B cell (primary cell): ENCODE measurements around the gene PRRT1. TPM values are rescaled to one million over a fixed set of nuclear protein-coding genes. Genes with fewer than 3 reads are reported as not detected.

Experiments used
- ATAC-seq: fragments of 200-7000 bp; cut with Tn5 transposase; one replicate; pipeline ENCODE4 v1.10.0; 2021; ENCODE audit warnings: low read depth, mild to moderate bottlenecking, moderate number of reproducible peaks, moderate library complexity
- CTCF ChIA-PET: fragments of 350-600 bp; sonication (Branson Sonifier 250); formaldehyde crosslinking; loops from one replicate; lab custom pipeline; 2021; ENCODE audit warnings: antibody characterized with exemption, inconsistent platforms; lab: Charles Lee
- POLR2A ChIA-PET: fragments of 350-600 bp; sonication (Branson Sonifier 250); formaldehyde crosslinking; loops from one replicate; lab custom pipeline; 2021; ENCODE audit warnings: antibody characterized with exemption; lab: Charles Lee
- DNase-seq: peaks from one replicate; pipeline ENCODE4 v3.0.0; 2013
- H2AFZ ChIP-seq: 2 replicates; pipeline ENCODE4 v1.6.1; 2012; ENCODE audit warnings: mild to moderate bottlenecking, low read depth, low read length; ENCODE audit not compliant: insufficient read depth, poor library complexity, severe bottlenecking
- H3K27ac ChIP-seq, 2 donors: 1 replicate in 1 of 2; 2 replicates in 1 of 2; pipeline ENCODE4 v1.5.1; 2012 to 2013; ENCODE audit warnings: low read length in 2 of 2, mild to moderate bottlenecking in 2 of 2, moderate library complexity in 1 of 2
- H3K27me3 ChIP-seq, 4 experiments: fragments of 200-600 bp in 1 of 4; sonication (generic) in 1 of 4; replicated peaks in 1 of 4; 1 replicate in 2 of 4; 2 replicates in 2 of 4; pipeline versions ENCODE4 v1.6.1 to v1.7.0; 2013 to 2016; ENCODE audit warnings: low read length in 3 of 4, mild to moderate bottlenecking in 2 of 4, mixed read lengths in 1 of 4, moderate library complexity in 1 of 4; ENCODE audit not compliant: insufficient read depth in 4 of 4, control insufficient read depth in 3 of 4; ENCODE audit errors: control extremely low read depth in 1 of 4
- H3K36me3 ChIP-seq, 2 experiments: replicated peaks in 1 of 2; 1 replicate in 1 of 2; 2 replicates in 1 of 2; pipeline versions ENCODE4 v1.6.1 to v1.7.1; 2013; ENCODE audit warnings: low read length in 1 of 2; ENCODE audit not compliant: insufficient read depth in 2 of 2, control insufficient read depth in 1 of 2; ENCODE audit errors: control extremely low read depth in 1 of 2, extremely low read depth in 1 of 2
- H3K4me1 ChIP-seq, 2 donors: fragments of 200-600 bp in 1 of 2; sonication (generic) in 1 of 2; 1 replicate in 1 of 2; 2 replicates in 1 of 2; pipeline versions ENCODE4 v1.5.1 to v1.6.1; 2013 to 2017; ENCODE audit warnings: low read length in 2 of 2; ENCODE audit not compliant: control insufficient read depth in 2 of 2, insufficient read depth in 2 of 2
- H3K4me2 ChIP-seq: replicated peaks from 2 replicates; pipeline ENCODE3; 2012; ENCODE audit warnings: mild to moderate bottlenecking, low read depth, low read length; ENCODE audit not compliant: poor library complexity, severe bottlenecking
- H3K4me3 ChIP-seq, 5 experiments: fragments of 200-600 bp in 1 of 5; sonication (generic) in 1 of 5; 1 replicate in 3 of 5; 2 replicates in 2 of 5; pipeline versions ENCODE4 v1.5.1 to v1.7.0; 2011 to 2016; ENCODE audit warnings: low read length in 4 of 5, mild to moderate bottlenecking in 4 of 5, low read depth in 2 of 5, control low read depth in 1 of 5, moderate library complexity in 1 of 5; ENCODE audit not compliant: insufficient read depth in 1 of 5; ENCODE audit errors: control extremely low read depth in 1 of 5, extremely low read depth in 1 of 5
- H3K79me2 ChIP-seq: fragments of 200-600 bp; sonication (generic); one replicate; pipeline ENCODE4 v1.6.0; 2016; ENCODE audit warnings: low read length; ENCODE audit not compliant: control insufficient read depth, insufficient read depth
- H3K9ac ChIP-seq: fragments of 200-600 bp; sonication (generic); 2 replicates; pipeline ENCODE4 v1.6.1; 2017; ENCODE audit warnings: mild to moderate bottlenecking, low read length, moderate library complexity
- H3K9me3 ChIP-seq, 3 donors: one replicate each; pipeline versions ENCODE4 v1.6.1 to v1.7.1; 2013; ENCODE audit warnings: low read length in 2 of 3; ENCODE audit not compliant: control insufficient read depth in 2 of 3, insufficient read depth in 1 of 3; ENCODE audit errors: control extremely low read depth in 1 of 3
- H4K20me1 ChIP-seq: 2 replicates; pipeline ENCODE4 v1.6.0; 2012; ENCODE audit warnings: mild to moderate bottlenecking, low read length; ENCODE audit not compliant: insufficient read depth, control insufficient read depth, poor library complexity, severe bottlenecking
- H3K27ac Mint-ChIP-seq: one replicate; pipeline ENCODE4 v1.8.0; 2021; ENCODE audit warnings: mixed read lengths
- H3K27me3 Mint-ChIP-seq: one replicate; pipeline ENCODE4 v1.8.0; 2021; ENCODE audit warnings: mixed read lengths
- H3K4me1 Mint-ChIP-seq: one replicate; pipeline ENCODE4 v1.8.0; 2021; ENCODE audit warnings: mixed read lengths
- H3K4me3 Mint-ChIP-seq: one replicate; pipeline ENCODE4 v1.8.0; 2021; ENCODE audit warnings: mixed read lengths
- H3K9me3 Mint-ChIP-seq: one replicate; pipeline ENCODE4 v1.8.0; 2022; ENCODE audit warnings: mixed read lengths; ENCODE audit not compliant: insufficient read depth
- EZH2 ChIP-seq: IDR thresholded peaks from 2 replicates; pipeline ENCODE4 v1.6.1; 2012; ENCODE audit warnings: borderline replicate concordance, low read depth, mild to moderate bottlenecking, moderate library complexity, low read length; ENCODE audit not compliant: insufficient read depth, poor library complexity, severe bottlenecking
- WGBS: methylation state at CpG from one replicate; pipeline ENCODE4 v1.1.5; 2013; ENCODE audit warnings: missing lambda C conversion rate; ENCODE audit not compliant: insufficient coverage; 5-methylcytosine and 5-hydroxymethylcytosine counted together
- intact Hi-C: fragments of 100-400 bp; cut with micrococcal nuclease; formaldehyde crosslinking; loops from one replicate; pipeline ENCODE4 v1.10.0; 2022
- polyA plus RNA-seq: library from polyadenylated mRNA; depleted of rRNA; stranded (reverse); fragments of >200 nt; gene quantifications from 2 replicates; pipeline ENCODE4 v1.2.3, GENCODE V29; 2012
- total RNA-seq, 2 donors: library from RNA; stranded (reverse); fragments of 120-200 nt in 1 of 2; gene quantifications; 1 replicate in 1 of 2; 2 replicates in 1 of 2; pipeline versions ENCODE4 v1.2.3 to v1.2.4, GENCODE V29; 2013 to 2022
- TF ChIP-seq, protein P1 (sequence below): fragments of 200-600 bp; IDR thresholded peaks from one replicate; pipeline ENCODE4 v1.8.0; 2022; ENCODE audit warnings: antibody characterized with exemption, mild to moderate bottlenecking

The PRRT1 gene
- total and polyA plus RNA-seq, 2 donors (not counting 1 experiment from before 2014, with no cell fraction given) = not detected

DNA sequence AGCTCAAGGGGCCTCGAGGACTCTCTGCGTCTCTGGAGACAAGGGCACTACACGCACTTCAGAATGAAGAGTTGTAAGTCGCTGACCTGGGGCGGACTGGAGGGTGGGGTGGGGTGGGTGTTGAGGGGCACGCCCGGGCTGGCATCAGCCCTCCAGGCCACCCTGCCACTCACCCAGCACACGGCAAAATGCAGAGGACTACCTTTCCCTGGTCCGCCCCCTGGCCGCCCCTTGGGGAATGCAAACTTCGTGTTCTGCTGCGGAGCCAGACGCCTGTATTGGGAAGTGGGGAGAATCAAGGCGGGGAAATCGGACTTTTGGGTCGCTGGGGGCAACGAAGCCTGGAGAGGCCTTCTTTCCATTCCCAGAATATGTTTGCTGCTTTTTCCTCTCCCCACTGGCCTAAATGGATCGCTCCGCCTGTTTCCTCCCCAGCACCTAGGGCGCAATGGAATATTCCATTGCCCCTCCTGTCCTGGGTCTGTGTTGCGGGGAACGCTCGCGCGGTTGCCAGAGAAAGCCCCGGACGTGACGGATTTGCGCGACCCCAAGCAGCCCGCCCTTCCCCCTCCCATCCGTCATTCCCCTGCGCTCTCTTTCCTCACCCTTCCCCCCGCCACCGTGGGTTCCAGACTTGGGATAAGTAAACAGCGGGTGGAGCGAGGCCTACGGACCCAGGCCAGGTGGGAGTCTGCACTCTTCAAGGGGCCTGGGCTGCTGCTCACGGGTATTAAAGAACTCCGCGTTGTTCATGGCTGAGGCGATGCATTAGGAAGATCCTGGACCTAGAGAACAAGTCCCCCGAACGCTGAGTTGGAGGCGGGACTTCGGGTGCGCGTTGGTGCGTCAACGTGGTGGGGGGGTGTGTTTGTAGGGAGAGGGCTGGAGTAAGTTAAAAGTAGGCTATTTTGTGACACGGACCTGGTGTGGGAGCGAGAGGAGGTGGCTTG lies 2.1 kb upstream of the PRRT1 start, which contains the start of gene PPT2:
PPT2 (plus strand) TSS at position 578 of the 950 bp plus-strand sequence. CDS start 454 bp downstream, outside the sequence.
- ChIA-PET CTCF (interaction anchor here (0.6 to 1.3 kb wide), 10 partner anchors 22 to 1194 kb away, joined by 3 to 11 read pairs (median 4); partner anchors contain the start of genes AGPAT1, FKBPL and GPSM3), POLR2A (interaction anchor here (0.6 to 1.3 kb wide), 4 partner anchors 24 to 1536 kb away, joined by 3 to 6 read pairs (median 5); partner anchors contain the start of genes MRPS18B and PBX2)
- H3K27ac ChIP-seq = no peak within 1 kb of the TSS
- H4K20me1 ChIP-seq = no peaks in the 10 kb centered on the region
- peaks cover 27 to 34% of the 10 kb centered on the region in 2 donors for H3K4me1 ChIP-seq
- H3K79me2 ChIP-seq = no peaks in the 10 kb centered on the region
- H3K4me3 ChIP-seq = peak within 1 kb of the TSS; percentile 59 to 75 (median 68)
- no peaks in the 10 kb centered on the region for H3K36me3 ChIP-seq
- peak within 1 kb of the TSS; percentile 89 for H3K4me2 ChIP-seq
- WGBS = 2% methylated on average over 38 of the region's 52 CpGs
- peak; percentile 65 for DNase-seq
- intact Hi-C loops = loop anchor here (1.0 to 10.0 kb wide), 7 partner anchors 24 to 607 kb away; partner anchors contain the start of genes ATP6V1G2, FKBPL, NFKBIL1 and RNF5
- Mint-ChIP-seq H3K27ac (peak within 1 kb of the TSS; percentile 58), H3K4me3 (peak within 1 kb of the TSS; percentile 99), H3K9me3 (no peaks in the 10 kb centered on the region), H3K27me3 (peaks cover 35% of the 10 kb centered on the region), H3K4me1 (peaks cover 48% of the 10 kb centered on the region)
- H3K9ac ChIP-seq = peak within 1 kb of the TSS; percentile 69
- TF ChIP-seq, protein P1, sequence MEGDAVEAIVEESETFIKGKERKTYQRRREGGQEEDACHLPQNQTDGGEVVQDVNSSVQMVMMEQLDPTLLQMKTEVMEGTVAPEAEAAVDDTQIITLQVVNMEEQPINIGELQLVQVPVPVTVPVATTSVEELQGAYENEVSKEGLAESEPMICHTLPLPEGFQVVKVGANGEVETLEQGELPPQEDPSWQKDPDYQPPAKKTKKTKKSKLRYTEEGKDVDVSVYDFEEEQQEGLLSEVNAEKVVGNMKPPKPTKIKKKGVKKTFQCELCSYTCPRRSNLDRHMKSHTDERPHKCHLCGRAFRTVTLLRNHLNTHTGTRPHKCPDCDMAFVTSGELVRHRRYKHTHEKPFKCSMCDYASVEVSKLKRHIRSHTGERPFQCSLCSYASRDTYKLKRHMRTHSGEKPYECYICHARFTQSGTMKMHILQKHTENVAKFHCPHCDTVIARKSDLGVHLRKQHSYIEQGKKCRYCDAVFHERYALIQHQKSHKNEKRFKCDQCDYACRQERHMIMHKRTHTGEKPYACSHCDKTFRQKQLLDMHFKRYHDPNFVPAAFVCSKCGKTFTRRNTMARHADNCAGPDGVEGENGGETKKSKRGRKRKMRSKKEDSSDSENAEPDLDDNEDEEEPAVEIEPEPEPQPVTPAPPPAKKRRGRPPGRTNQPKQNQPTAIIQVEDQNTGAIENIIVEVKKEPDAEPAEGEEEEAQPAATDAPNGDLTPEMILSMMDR = no peak
- TF ChIP-seq EZH2 = no peak
- peaks cover 0 to 54% (median 19%) of the 10 kb centered on the region in 4 experiments for H3K27me3 ChIP-seq
- H2AFZ ChIP-seq = peak within 1 kb of the TSS; percentile 81
- H3K9me3 ChIP-seq = peaks cover 0 to 12% (median under 1%) of the 10 kb centered on the region in 3 donors
- ATAC-seq = peak; percentile 32
